ENCODE measurements around the gene GRXCR2. TPM values are rescaled to one million over a fixed set of nuclear protein-coding genes. Genes with fewer than 3 reads are reported as not detected.
A peak's percentile ranks its signal among the peaks of the same experiment; 100 is the strongest.

The GRXCR2 gene
- total and polyA plus RNA-seq, 2 of the 13 experiments (the other 11 are each of a cell fraction or from before 2014, with no cell fraction given) = not detected

DNA sequence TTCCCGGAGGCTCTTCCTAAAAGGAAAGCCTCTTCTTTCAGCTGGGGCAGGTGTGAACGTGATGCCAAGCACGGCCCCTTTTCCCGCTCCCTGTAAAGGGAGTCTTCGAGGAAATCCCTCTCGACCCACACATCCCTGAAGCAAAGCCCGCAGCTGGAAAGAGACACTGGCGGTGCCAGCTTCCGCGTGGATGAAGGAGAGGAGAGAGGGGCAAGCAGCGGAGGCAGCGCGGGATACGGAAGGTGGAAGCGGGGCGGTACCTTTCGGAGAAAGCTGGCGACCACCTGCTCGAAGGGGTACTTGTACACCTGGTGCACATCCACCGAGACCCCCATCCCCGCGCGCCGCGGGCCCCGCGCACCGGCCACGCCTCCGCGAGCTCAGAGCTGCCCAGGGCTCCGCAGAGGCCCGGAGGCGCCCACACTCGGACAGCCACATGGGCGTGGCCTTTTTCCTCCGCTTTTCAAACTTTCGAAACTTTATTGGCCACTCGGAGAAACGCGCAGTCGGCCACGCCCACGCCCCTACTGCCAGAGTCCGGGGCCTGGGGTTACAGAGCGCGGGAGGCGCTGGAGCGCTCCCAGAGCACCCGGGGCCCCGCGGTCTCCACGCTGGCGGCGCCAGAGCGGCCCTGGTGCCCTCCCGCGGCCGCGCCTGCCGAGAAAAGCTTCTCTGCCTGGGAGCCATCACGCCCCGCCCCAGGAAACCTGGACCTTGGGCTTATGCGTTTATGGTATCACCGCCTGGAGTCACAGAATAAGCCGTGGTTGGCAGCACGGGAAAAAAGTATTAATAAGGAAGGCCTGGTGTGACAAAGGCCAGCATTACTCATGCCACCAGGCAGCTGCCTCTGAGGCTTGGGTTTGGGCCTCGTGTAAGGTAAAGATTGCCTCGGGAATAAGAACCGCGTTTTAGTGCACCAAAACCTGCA, 37.6 kb downstream of the GRXCR2 start, which contains the start of gene PRELID2 (continued):
- TF ChIP-seq, protein P1, sequence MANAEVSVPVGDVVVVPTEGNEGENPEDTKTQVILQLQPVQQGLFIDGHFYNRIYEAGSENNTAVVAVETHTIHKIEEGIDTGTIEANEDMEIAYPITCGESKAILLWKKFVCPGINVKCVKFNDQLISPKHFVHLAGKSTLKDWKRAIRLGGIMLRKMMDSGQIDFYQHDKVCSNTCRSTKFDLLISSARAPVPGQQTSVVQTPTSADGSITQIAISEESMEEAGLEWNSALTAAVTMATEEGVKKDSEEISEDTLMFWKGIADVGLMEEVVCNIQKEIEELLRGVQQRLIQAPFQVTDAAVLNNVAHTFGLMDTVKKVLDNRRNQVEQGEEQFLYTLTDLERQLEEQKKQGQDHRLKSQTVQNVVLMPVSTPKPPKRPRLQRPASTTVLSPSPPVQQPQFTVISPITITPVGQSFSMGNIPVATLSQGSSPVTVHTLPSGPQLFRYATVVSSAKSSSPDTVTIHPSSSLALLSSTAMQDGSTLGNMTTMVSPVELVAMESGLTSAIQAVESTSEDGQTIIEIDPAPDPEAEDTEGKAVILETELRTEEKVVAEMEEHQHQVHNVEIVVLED (CRISPR knock-in tag; IDR thresholded peaks at IDR 0.05; ENCODE audit: borderline replicate concordance) = peak; percentile 77; the same call in 1 of the 2 replicates
- peak; percentile 87 for TF ChIP-seq ATF7-NPFF (CRISPR knock-in tag; IDR thresholded peaks at IDR 0.05; ENCODE audit: low read depth)
- peak; percentile 90 for TF ChIP-seq SP4 (CRISPR knock-in tag; IDR thresholded peaks at IDR 0.05)
- peak; percentile 93 for TF ChIP-seq POGZ (CRISPR knock-in tag; IDR thresholded peaks at IDR 0.05)
- TF ChIP-seq, protein P2, sequence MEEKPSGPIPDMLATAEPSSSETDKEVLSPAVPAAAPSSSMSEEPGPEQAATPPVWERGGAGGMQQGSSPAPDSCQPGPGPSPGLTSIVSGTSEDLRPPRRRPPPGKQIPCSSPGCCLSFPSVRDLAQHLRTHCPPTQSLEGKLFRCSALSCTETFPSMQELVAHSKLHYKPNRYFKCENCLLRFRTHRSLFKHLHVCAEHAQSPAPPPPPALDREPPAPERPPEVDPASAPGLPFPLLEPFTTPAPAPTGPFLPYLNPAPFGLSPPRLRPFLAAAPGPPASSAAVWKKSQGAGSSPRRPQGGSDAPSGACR (CRISPR knock-in tag; IDR thresholded peaks at IDR 0.05) = peak; percentile 98
- peak; percentile 51; the same call in 1 of the 2 replicates for TF ChIP-seq ZNF543 (CRISPR knock-in tag; IDR thresholded peaks at IDR 0.05)
- TF ChIP-seq MIER2 (CRISPR knock-in tag; IDR thresholded peaks at IDR 0.05) = peak; percentile 49; the same call in 1 of the 2 replicates
- TF ChIP-seq FOXK1 (CRISPR knock-in tag; IDR thresholded peaks at IDR 0.05; ENCODE audit: borderline replicate concordance, low read depth) = peak; percentile 82; the same call in 1 of the 2 replicates
- peak; percentile 71 for TF ChIP-seq THAP11 (CRISPR knock-in tag; IDR thresholded peaks at IDR 0.05)
- peak; percentile 78; the same call in 1 of the 2 replicates for TF ChIP-seq MXD4 (CRISPR knock-in tag; IDR thresholded peaks at IDR 0.05)
- TF ChIP-seq, protein P3, sequence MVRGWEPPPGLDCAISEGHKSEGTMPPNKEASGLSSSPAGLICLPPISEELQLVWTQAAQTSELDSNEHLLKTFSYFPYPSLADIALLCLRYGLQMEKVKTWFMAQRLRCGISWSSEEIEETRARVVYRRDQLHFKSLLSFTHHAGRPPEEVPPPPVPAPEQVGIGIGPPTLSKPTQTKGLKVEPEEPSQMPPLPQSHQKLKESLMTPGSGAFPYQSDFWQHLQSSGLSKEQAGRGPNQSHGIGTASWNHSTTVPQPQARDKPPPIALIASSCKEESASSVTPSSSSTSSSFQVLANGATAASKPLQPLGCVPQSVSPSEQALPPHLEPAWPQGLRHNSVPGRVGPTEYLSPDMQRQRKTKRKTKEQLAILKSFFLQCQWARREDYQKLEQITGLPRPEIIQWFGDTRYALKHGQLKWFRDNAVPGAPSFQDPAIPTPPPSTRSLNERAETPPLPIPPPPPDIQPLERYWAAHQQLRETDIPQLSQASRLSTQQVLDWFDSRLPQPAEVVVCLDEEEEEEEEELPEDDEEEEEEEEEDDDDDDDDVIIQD (CRISPR knock-in tag; IDR thresholded peaks at IDR 0.05; ENCODE audit: low read depth) = peak; percentile 72; the same call in 1 of the 2 replicates
- TF ChIP-seq ZSCAN12 (CRISPR knock-in tag; IDR thresholded peaks at IDR 0.05) = peak; percentile 15
- peak; percentile 74 to 89 for TF ChIP-seq POLR2A (IDR thresholded peaks at IDR 0.05; ENCODE audit: insufficient read depth in 1 of 2, low read depth in 2 of 2, low read length in 2 of 2)
- TF ChIP-seq, protein P4, sequence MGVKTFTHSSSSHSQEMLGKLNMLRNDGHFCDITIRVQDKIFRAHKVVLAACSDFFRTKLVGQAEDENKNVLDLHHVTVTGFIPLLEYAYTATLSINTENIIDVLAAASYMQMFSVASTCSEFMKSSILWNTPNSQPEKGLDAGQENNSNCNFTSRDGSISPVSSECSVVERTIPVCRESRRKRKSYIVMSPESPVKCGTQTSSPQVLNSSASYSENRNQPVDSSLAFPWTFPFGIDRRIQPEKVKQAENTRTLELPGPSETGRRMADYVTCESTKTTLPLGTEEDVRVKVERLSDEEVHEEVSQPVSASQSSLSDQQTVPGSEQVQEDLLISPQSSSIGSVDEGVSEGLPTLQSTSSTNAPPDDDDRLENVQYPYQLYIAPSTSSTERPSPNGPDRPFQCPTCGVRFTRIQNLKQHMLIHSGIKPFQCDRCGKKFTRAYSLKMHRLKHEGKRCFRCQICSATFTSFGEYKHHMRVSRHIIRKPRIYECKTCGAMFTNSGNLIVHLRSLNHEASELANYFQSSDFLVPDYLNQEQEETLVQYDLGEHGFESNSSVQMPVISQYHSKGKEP (CRISPR knock-in tag; IDR thresholded peaks at IDR 0.05) = no peak
- peak; percentile 34; the same call in 1 of the 2 replicates for TF ChIP-seq ZSCAN9 (CRISPR knock-in tag; IDR thresholded peaks at IDR 0.05; ENCODE audit: borderline replicate concordance)
- TF ChIP-seq, protein P5, sequence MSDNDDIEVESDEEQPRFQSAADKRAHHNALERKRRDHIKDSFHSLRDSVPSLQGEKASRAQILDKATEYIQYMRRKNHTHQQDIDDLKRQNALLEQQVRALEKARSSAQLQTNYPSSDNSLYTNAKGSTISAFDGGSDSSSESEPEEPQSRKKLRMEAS (IDR thresholded peaks at IDR 0.05) = peak; percentile 76
- TF ChIP-seq ZNF652 (CRISPR knock-in tag; IDR thresholded peaks at IDR 0.05; ENCODE audit: borderline replicate concordance, low read depth) = 0 out of 2 replicates have a peak, but pooled peaks have one; percentile 22
- TF ChIP-seq NFYB (CRISPR knock-in tag; IDR thresholded peaks at IDR 0.05) = peak; percentile 52
- peak; percentile 84 for TF ChIP-seq SP5 (CRISPR knock-in tag; IDR thresholded peaks at IDR 0.05; ENCODE audit: borderline replicate concordance, low read depth)
- peak; percentile 62 for TF ChIP-seq ZNF746 (CRISPR knock-in tag; IDR thresholded peaks at IDR 0.05)
- TF ChIP-seq MTF1 (CRISPR knock-in tag; IDR thresholded peaks at IDR 0.05) = no peak
- TF ChIP-seq ZFP37 (CRISPR knock-in tag; IDR thresholded peaks at IDR 0.05; ENCODE audit: borderline replicate concordance) = no peak; the same call in 1 of the 2 replicates
- TF ChIP-seq RARA (CRISPR knock-in tag; IDR thresholded peaks at IDR 0.05) = 0 out of 2 replicates have a peak, but pooled peaks have one; percentile 9
- TF ChIP-seq, protein P6, sequence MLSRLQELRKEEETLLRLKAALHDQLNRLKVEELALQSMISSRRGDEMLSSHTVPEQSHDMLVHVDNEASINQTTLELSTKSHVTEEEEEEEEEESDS (CRISPR knock-in tag; IDR thresholded peaks at IDR 0.05; ENCODE audit: borderline replicate concordance) = 0 out of 2 replicates have a peak, but pooled peaks have one; percentile 20
